ENCODE data around the gene DEPDC7.

GRCh38 chr11:33072465-33072864 lies 56.8 kb downstream of the DEPDC7 start:
- TF ChIP-seq POLR2AphosphoS5 (IDR thresholded peaks at IDR 0.05; ENCODE audit: borderline replicate concordance, low read depth, low read length): no peak
- TF ChIP-seq EZH2 (IDR thresholded peaks at IDR 0.05): no peak

Measured in SK-N-MC (cell line).